GM19455 (cell line): ENCODE measurements around the gene IGFALS.

ENCODE experiments used
- ATAC-seq: cut with Tn5 transposase; IDR thresholded peaks from one replicate; pipeline ENCODE4 v1.9.1; 2021; ENCODE audit not compliant: unreplicated experiment

Gene IGFALS

GRCh38 chr16:1745900-1746692 lies 47.4 kb downstream of the IGFALS start:
- ATAC-seq: no peak

GRCh38 chr16:1745181-1745899 lies 48.2 kb downstream of the IGFALS start:
- no peak for ATAC-seq

GRCh38 chr16:1744338-1744840 lies 49.1 kb downstream of the IGFALS start:
- no peak for ATAC-seq

GRCh38 chr16:1743376-1744337 lies 49.8 kb downstream of the IGFALS start:
- ATAC-seq: no peak

- no peak for ATAC-seq
Observed at GRCh38 chr16:1741553-1742165, 51.8 kb downstream of the IGFALS start.

DNA sequence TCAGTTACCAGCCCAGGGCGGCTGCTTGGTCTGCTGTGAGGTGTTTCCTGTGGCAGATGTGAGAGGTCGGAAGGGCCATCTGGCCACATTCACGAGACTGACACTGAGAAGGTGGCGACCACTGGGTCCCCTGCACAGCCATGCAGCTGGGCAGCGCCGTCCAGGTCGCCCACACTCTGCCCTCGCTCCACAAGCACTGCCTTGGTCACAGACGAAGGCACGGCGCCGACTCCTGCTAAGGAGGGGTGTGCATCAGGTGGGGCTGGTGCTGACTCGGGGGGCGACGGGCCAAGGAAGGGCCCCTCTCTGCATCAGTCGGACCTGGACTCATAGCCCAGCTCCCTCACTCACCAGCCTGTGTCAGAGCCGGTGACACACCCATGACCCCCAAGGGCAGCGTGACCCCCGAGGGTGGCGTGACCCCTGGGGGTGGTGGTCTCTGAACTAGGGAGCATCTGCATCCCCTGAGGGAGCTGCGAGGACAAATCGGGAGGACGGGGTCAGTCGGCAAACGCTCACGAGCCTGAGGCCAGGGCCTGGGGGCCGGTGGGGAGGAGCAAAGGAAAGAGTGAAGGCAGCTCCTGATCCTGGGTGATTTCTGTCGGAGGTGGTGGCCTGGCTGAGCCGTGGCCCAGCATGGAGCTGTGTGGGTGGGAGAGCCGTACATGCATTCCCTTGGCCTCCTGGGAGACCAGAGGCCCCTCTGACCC lies 52.6 kb downstream of the IGFALS start:
- no peak for ATAC-seq
